ENCODE measurements around the gene FPGS.
"Not testable (repeated sequence)": the region's sequence is repeated elsewhere in the genome, so short reads cannot be mapped to it uniquely, and the experiment has no call there.

The FPGS gene

GRCh38 chr9:127814619-127815511 is 12.2 kb downstream of the FPGS start:
- no peak for FAIRE-seq

GRCh38 chr9:127815512-127816361 is 13.1 kb downstream of the FPGS start:
- FAIRE-seq, result no peak

GRCh38 chr9:127816362-127816725 is 13.7 kb downstream of the FPGS start:
- FAIRE-seq, result no peak

GRCh38 chr9:127816728-127817127 is 14.0 kb downstream of the FPGS start:
- no peak for FAIRE-seq

- FAIRE-seq, result no peak
These were observed 15.3 kb downstream of the FPGS start for GRCh38 chr9:127817881-127818434.

- no peak for FAIRE-seq
These were observed 15.9 kb downstream of the FPGS start for GRCh38 chr9:127818574-127818973.

GRCh38 chr9:127822108-127822507 is 19.4 kb downstream of the FPGS start:
- FAIRE-seq, result no peak

GRCh38 chr9:127825319-127826051 is 22.8 kb downstream of the FPGS start:
- no peak for FAIRE-seq

- FAIRE-seq, result no peak
These were observed 23.7 kb downstream of the FPGS start for GRCh38 chr9:127826253-127826913.

GRCh38 chr9:127828262-127829031 is 25.8 kb downstream of the FPGS start:
- FAIRE-seq, result no peak

- FAIRE-seq, result no peak
These were observed 26.7 kb downstream of the FPGS start for GRCh38 chr9:127829205-127829906.

GRCh38 chr9:127832248-127832647 is 29.6 kb downstream of the FPGS start:
- no peak for FAIRE-seq

GRCh38 chr9:127833555-127833954 is 30.9 kb downstream of the FPGS start:
- FAIRE-seq, result no peak

- FAIRE-seq, result no peak
These were observed 33.4 kb downstream of the FPGS start for GRCh38 chr9:127835991-127836516.

GRCh38 chr9:127836561-127836960 is 33.9 kb downstream of the FPGS start:
- FAIRE-seq, result not testable (repeated sequence)

- no peak for FAIRE-seq
These were observed 34.7 kb downstream of the FPGS start for GRCh38 chr9:127837346-127837745.

GRCh38 chr9:127838375-127839078 is 35.8 kb downstream of the FPGS start:
- no peak for FAIRE-seq

GRCh38 chr9:127841087-127841835 is 38.6 kb downstream of the FPGS start:
- FAIRE-seq, result no peak

- FAIRE-seq, result no peak
These were observed 42.2 kb downstream of the FPGS start for GRCh38 chr9:127844821-127845359.

Data from A204.1 (cell line).